Ovary (tissue), 3 donors: ENCODE data around the gene ABHD12B.

Experiments used
- POLR2A ChIP-seq: fragments of 450-650 bp; IDR thresholded peaks from one replicate; pipeline ENCODE4 v1.6.1; 2017; ENCODE audit warnings: antibody characterized with exemption, mild to moderate bottlenecking, moderate library complexity
- TF ChIP-seq, protein P1 (sequence below), 3 donors: fragments of 450-650 bp in 2 of 3; fragments of 200-600 bp in 1 of 3; IDR thresholded peaks; one replicate each; pipeline versions ENCODE4 v1.5.1 to v1.8.0; 2016 to 2022; ENCODE audit warnings: antibody characterized with exemption in 3 of 3, mild to moderate bottlenecking in 1 of 3
- donor health status: DM: no; HTN: no; CAD: no.

DNA sequence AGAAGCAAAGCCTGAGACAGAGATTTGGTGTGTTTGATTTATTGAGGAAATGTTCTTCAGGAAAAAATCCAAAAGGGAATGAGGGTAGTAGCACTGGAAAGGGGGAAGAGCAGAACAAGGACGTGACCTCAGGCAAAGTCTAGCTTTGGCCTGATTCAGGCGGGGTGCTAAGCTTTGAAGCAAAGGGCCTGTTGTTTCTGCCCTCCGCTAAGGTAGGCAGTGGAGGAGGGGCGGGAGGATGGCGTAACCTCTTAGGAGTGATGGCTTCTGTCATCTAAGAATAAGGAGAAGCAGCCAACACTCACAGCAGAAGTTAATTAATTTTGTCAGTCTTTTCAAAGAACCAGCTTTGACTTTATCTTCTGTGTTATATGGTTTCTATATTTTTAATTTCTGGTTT is 20.4 kb downstream of the ABHD12B start:
- TF ChIP-seq, protein P1, sequence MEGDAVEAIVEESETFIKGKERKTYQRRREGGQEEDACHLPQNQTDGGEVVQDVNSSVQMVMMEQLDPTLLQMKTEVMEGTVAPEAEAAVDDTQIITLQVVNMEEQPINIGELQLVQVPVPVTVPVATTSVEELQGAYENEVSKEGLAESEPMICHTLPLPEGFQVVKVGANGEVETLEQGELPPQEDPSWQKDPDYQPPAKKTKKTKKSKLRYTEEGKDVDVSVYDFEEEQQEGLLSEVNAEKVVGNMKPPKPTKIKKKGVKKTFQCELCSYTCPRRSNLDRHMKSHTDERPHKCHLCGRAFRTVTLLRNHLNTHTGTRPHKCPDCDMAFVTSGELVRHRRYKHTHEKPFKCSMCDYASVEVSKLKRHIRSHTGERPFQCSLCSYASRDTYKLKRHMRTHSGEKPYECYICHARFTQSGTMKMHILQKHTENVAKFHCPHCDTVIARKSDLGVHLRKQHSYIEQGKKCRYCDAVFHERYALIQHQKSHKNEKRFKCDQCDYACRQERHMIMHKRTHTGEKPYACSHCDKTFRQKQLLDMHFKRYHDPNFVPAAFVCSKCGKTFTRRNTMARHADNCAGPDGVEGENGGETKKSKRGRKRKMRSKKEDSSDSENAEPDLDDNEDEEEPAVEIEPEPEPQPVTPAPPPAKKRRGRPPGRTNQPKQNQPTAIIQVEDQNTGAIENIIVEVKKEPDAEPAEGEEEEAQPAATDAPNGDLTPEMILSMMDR (IDR thresholded peaks at IDR 0.05), result no peak
- TF ChIP-seq POLR2A, result no peak
